ENCODE results near the gene KCNQ5. TPM values are rescaled to one million over a fixed set of nuclear protein-coding genes. Genes with fewer than 3 reads are reported as not detected.

The KCNQ5 gene
- total RNA-seq, 4 donors from 2014 or later: 0.30 to 0.57 (median 0.42) TPM; not detected in 1

DNA sequence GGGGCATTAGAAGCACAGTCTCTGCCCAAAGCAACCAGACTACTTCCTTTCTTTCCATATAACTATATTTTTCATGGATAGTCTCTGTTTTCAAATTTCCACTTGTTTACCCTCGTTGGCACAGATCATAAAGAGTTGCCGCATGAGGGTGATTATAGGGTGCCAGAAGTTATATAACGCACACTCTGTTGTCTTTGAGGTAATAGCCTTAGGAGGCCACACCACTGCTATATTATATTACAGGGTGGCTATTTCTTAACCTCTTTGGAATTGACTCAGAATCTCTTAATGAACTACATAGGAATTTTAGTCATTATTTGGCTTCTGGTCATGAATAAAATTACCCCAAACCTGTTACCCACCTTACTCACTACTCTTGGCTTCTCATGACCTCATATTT is 43.7 kb downstream of the KCNQ5 start:
- Histone ChIP-seq H3K36me3 (no peaks in the 10 kb centered on the region), H3K4me1 (no peaks in the 10 kb centered on the region), H3K27me3 (no peaks in the 10 kb centered on the region), H3K4me3 (no peak overlapping the region), H3K27ac (no peak overlapping the region), H3K9me3 (no peaks in the 10 kb centered on the region)
- DNase-seq (ENCODE audit: low spot score in 2 of 2): no peak
- TF ChIP-seq, protein P1, sequence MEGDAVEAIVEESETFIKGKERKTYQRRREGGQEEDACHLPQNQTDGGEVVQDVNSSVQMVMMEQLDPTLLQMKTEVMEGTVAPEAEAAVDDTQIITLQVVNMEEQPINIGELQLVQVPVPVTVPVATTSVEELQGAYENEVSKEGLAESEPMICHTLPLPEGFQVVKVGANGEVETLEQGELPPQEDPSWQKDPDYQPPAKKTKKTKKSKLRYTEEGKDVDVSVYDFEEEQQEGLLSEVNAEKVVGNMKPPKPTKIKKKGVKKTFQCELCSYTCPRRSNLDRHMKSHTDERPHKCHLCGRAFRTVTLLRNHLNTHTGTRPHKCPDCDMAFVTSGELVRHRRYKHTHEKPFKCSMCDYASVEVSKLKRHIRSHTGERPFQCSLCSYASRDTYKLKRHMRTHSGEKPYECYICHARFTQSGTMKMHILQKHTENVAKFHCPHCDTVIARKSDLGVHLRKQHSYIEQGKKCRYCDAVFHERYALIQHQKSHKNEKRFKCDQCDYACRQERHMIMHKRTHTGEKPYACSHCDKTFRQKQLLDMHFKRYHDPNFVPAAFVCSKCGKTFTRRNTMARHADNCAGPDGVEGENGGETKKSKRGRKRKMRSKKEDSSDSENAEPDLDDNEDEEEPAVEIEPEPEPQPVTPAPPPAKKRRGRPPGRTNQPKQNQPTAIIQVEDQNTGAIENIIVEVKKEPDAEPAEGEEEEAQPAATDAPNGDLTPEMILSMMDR (IDR thresholded peaks at IDR 0.05): no peak
- TF ChIP-seq EP300 (IDR thresholded peaks at IDR 0.05) (no peak), POLR2AphosphoS5 (IDR thresholded peaks at IDR 0.05) (no peak), POLR2A (IDR thresholded peaks at IDR 0.05) (no peak)
- WGBS: 74% methylated on average over 3 of the region's 3 CpGs

DNA sequence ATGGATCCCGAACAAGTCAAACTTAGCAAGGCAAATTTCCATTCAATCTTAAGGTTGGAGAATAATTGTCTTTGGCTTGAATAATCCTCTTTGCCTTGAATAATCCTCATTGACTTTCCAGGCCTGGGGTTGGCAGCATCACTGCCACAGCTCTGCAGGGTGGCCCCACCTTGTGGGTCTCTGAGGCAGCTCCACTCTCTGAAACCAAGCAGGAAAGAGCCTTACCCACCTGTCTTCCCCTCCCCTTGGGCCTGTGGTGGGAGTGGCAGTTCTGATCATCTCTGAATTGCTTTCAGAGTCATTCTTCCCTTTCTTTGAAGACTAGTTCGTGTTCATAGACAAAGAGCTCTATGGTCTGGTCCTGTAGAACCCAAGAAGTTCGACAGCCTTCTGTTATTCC is 47.5 kb downstream of the KCNQ5 start:
- no peaks in the 10 kb centered on the region for H3K27me3 ChIP-seq
- H3K4me3 ChIP-seq: no peak overlapping the region
- H3K36me3 ChIP-seq: no peaks in the 10 kb centered on the region
- no peaks in the 10 kb centered on the region for H3K9me3 ChIP-seq
- no peak overlapping the region for H3K27ac ChIP-seq
- TF ChIP-seq POLR2A (IDR thresholded peaks at IDR 0.05) (no peak), POLR2AphosphoS5 (IDR thresholded peaks at IDR 0.05) (no peak), EP300 (IDR thresholded peaks at IDR 0.05) (no peak)
- TF ChIP-seq, protein P1 (IDR thresholded peaks at IDR 0.05): no peak
- no peaks in the 10 kb centered on the region for H3K4me1 ChIP-seq
- DNase-seq (ENCODE audit: low spot score in 2 of 2): no peak
- 87% methylated on average over 3 of the region's 3 CpGs for WGBS

DNA sequence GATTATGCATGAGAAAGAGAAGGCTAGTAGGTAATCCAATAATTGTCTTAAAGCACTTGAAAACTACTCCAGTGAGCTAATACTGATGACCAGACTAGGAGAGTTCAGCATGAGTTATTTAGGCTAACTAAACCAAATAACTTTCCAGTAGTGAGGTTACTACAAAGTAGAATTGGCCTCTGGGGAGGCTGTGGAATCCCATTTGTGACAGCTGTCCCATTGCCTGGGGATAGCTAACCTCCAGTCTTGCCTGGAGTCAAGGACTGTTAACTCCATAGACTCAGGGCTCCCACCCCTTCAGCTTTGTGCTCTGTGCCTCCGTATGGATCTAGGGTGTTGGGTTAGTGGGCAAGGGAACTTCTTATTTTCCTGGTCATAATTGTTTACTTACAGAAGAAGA is 51.0 kb downstream of the KCNQ5 start:
- no peak overlapping the region for H3K4me3 ChIP-seq
- H3K36me3 ChIP-seq: no peaks in the 10 kb centered on the region
- no peaks in the 10 kb centered on the region for H3K9me3 ChIP-seq
- H3K27me3 ChIP-seq: no peaks in the 10 kb centered on the region
- no peaks in the 10 kb centered on the region for H3K4me1 ChIP-seq
- no peak for TF ChIP-seq POLR2AphosphoS5 (IDR thresholded peaks at IDR 0.05)
- TF ChIP-seq EP300 (IDR thresholded peaks at IDR 0.05): no peak
- TF ChIP-seq POLR2A (IDR thresholded peaks at IDR 0.05): no peak
- TF ChIP-seq, protein P1 (IDR thresholded peaks at IDR 0.05): no peak
- H3K27ac ChIP-seq: no peak overlapping the region
- 56% methylated on average over 1 of the region's 1 CpG for WGBS
- no peak for DNase-seq (ENCODE audit: low spot score in 2 of 2)

DNA sequence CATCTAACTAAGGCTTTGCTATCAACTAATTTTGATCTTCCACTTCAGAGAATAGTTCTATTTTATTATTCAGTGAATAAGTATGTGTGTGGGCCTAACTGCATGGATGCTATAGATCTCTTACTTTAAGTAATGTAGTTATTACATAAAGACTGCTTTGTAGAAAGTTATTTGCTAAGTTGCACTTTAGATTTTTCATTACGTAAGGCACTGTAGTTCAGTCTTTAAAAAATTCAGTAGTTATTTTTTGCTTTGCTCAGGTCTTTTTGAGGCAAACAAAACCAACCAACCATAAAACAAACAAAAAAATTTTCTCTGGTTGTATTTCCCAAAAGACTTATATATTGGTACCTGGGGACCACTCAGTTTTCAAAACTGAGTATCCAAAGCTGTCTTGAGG is 53.0 kb downstream of the KCNQ5 start:
- Histone ChIP-seq H3K36me3 (no peaks in the 10 kb centered on the region), H3K27me3 (no peaks in the 10 kb centered on the region), H3K27ac (no peak overlapping the region), H3K4me3 (no peak overlapping the region), H3K4me1 (no peaks in the 10 kb centered on the region), H3K9me3 (no peaks in the 10 kb centered on the region)
- TF ChIP-seq EP300 (IDR thresholded peaks at IDR 0.05) (no peak), POLR2AphosphoS5 (IDR thresholded peaks at IDR 0.05) (no peak), POLR2A (IDR thresholded peaks at IDR 0.05) (no peak)
- TF ChIP-seq, protein P1 (IDR thresholded peaks at IDR 0.05): no peak
- DNase-seq (ENCODE audit: low spot score in 2 of 2): no peak
- WGBS: 89% methylated on average over 1 of the region's 1 CpG

DNA sequence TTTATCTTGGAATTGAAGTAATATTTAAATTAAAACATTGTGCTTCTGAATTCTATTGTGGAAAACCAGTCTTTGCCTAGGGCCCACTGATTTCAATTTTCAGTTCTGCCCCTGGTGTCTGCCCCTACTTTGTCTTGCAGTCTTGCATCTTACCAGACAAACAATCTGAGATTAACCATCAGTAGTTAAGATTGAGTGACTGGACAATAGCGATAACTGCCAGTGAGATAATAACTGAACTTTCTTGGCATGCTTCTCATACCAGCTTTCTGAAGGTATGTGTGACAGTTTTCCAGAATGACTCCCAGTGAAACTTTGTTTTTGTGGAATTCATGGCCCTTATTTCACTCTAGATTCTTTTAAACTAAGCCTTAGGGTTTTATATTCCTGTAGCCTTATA is 53.5 kb downstream of the KCNQ5 start:
- no peak for DNase-seq (ENCODE audit: low spot score in 2 of 2)
- Histone ChIP-seq H3K9me3 (no peaks in the 10 kb centered on the region), H3K36me3 (no peaks in the 10 kb centered on the region), H3K4me3 (no peak overlapping the region), H3K4me1 (no peaks in the 10 kb centered on the region), H3K27me3 (no peaks in the 10 kb centered on the region), H3K27ac (no peak overlapping the region)
- TF ChIP-seq EP300 (IDR thresholded peaks at IDR 0.05) (no peak), POLR2AphosphoS5 (IDR thresholded peaks at IDR 0.05) (no peak)
- TF ChIP-seq, protein P1 (IDR thresholded peaks at IDR 0.05): no peak
- WGBS: 68% methylated on average over 1 of the region's 1 CpG

All from suprapubic skin (tissue), 4 donors.